H9 (cell line): Measurements from ENCODE around the gene KIRREL3. TPM values are rescaled to one million over a fixed set of nuclear protein-coding genes. Genes with fewer than 3 reads are reported as not detected.

Experiments
- DNase-seq: peaks from one replicate; pipeline ENCODE4 v3.0.0-alpha.2; 2017
- H2AFZ ChIP-seq: one replicate; pipeline ENCODE4 v1.6.1; 2013; ENCODE audit warnings: mild to moderate bottlenecking, low read length, control low read depth, moderate library complexity
- H2AK5ac ChIP-seq: 2 replicates; pipeline ENCODE4 v1.6.1; 2013; ENCODE audit warnings: low read length, control low read depth, mixed read lengths; ENCODE audit not compliant: insufficient read length
- H2BK120ac ChIP-seq: one replicate; pipeline ENCODE4 v1.6.1; 2013; ENCODE audit warnings: low read depth, mild to moderate bottlenecking, low read length, control low read depth, inconsistent platforms; ENCODE audit not compliant: poor library complexity, severe bottlenecking
- H2BK12ac ChIP-seq: 2 replicates; pipeline ENCODE4 v1.6.1; 2013; ENCODE audit warnings: low read length, control low read depth, mixed read lengths, low read depth; ENCODE audit not compliant: insufficient read length
- H2BK15ac ChIP-seq: 2 replicates; pipeline ENCODE4 v1.6.1; 2013; ENCODE audit warnings: low read depth, low read length, control low read depth
- H2BK20ac ChIP-seq: one replicate; pipeline ENCODE4 v1.6.1; 2013; ENCODE audit warnings: low read depth, mild to moderate bottlenecking, low read length, control low read depth, inconsistent platforms; ENCODE audit not compliant: poor library complexity, severe bottlenecking
- H2BK5ac ChIP-seq: 2 replicates; pipeline ENCODE4 v1.6.1; 2013; ENCODE audit warnings: low read length, control low read depth, mixed read lengths; ENCODE audit not compliant: insufficient read length
- H3K14ac ChIP-seq: 2 replicates; pipeline ENCODE4 v1.6.1; 2013; ENCODE audit warnings: low read length, control low read depth; ENCODE audit not compliant: insufficient read depth
- H3K18ac ChIP-seq: 2 replicates; pipeline ENCODE4 v1.6.1; 2013; ENCODE audit warnings: low read depth, mild to moderate bottlenecking, mixed read lengths, low read length, control low read depth; ENCODE audit not compliant: insufficient read length
- H3K23ac ChIP-seq: 2 replicates; pipeline ENCODE4 v1.6.1; 2013; ENCODE audit warnings: low read length, control low read depth, mixed read lengths, low read depth; ENCODE audit not compliant: insufficient read length
- H3K23me2 ChIP-seq: 2 replicates; pipeline ENCODE4 v1.6.1; 2013; ENCODE audit warnings: low read depth, mild to moderate bottlenecking, mixed read lengths, low read length, control low read depth; ENCODE audit not compliant: insufficient read length, poor library complexity, severe bottlenecking
- H3K27ac ChIP-seq: 2 replicates; pipeline ENCODE4 v1.5.1; 2013; ENCODE audit warnings: low read length, control low read depth, mixed read lengths, low read depth; ENCODE audit not compliant: insufficient read length
- H3K27me3 ChIP-seq: 2 replicates; pipeline ENCODE4 v1.6.1; 2013; ENCODE audit warnings: low read length, control low read depth, inconsistent platforms; ENCODE audit not compliant: insufficient read depth
- H3K4ac ChIP-seq: 2 replicates; pipeline ENCODE4 v1.6.1; 2013; ENCODE audit warnings: low read depth, mild to moderate bottlenecking, control low read depth, inconsistent platforms, low read length, moderate library complexity
- H3K4me1 ChIP-seq: 2 replicates; pipeline ENCODE4 v1.6.1; 2013; ENCODE audit warnings: low read length, control low read depth, inconsistent platforms; ENCODE audit not compliant: insufficient read depth
- H3K4me2 ChIP-seq: 2 replicates; pipeline ENCODE4 v1.6.1; 2013; ENCODE audit warnings: low read length, control low read depth, mixed read lengths; ENCODE audit not compliant: insufficient read length, insufficient read depth
- H3K56ac ChIP-seq: 2 replicates; pipeline ENCODE4 v1.6.1; 2013; ENCODE audit warnings: low read depth, mild to moderate bottlenecking, mixed read lengths, low read length, control low read depth; ENCODE audit not compliant: insufficient read length
- H3K79me1 ChIP-seq: 2 replicates; pipeline ENCODE4 v1.6.1; 2013; ENCODE audit warnings: low read depth, mild to moderate bottlenecking, moderate library complexity, low read length, control low read depth, inconsistent platforms; ENCODE audit not compliant: insufficient read depth, poor library complexity, severe bottlenecking
- H3K79me2 ChIP-seq: 2 replicates; pipeline ENCODE4 v1.6.1; 2013; ENCODE audit warnings: low read length, control low read depth, inconsistent platforms; ENCODE audit not compliant: insufficient read depth
- H3K9ac ChIP-seq: 2 replicates; pipeline ENCODE4 v1.6.1; 2013; ENCODE audit warnings: low read length, control low read depth, mixed read lengths; ENCODE audit not compliant: insufficient read length; ENCODE audit errors: extremely low read depth
- H3K9me3 ChIP-seq: one replicate; pipeline ENCODE4 v1.6.1; 2013; ENCODE audit warnings: low read depth, low read length, inconsistent platforms; ENCODE audit not compliant: control insufficient read depth
- H3T11ph ChIP-seq: one replicate; pipeline ENCODE4 v1.6.1; 2013; ENCODE audit warnings: mild to moderate bottlenecking, low read length, control low read depth, inconsistent platforms
- H4K20me1 ChIP-seq: one replicate; pipeline ENCODE4 v1.6.1; 2013; ENCODE audit not compliant: control insufficient read depth, insufficient read length, insufficient read depth
- H4K5ac ChIP-seq: 2 replicates; pipeline ENCODE4 v1.6.1; 2013; ENCODE audit warnings: low read depth, mild to moderate bottlenecking, mixed read lengths, low read length, control low read depth; ENCODE audit not compliant: insufficient read length
- H4K8ac ChIP-seq: replicated peaks from 2 replicates; pipeline ENCODE4 v1.6.1; 2013; ENCODE audit warnings: low read length, control low read depth, mixed read lengths, low read depth; ENCODE audit not compliant: insufficient read length
- H4K91ac ChIP-seq: 2 replicates; pipeline ENCODE4 v1.6.1; 2013; ENCODE audit warnings: low read depth, mild to moderate bottlenecking, moderate library complexity, mixed read lengths, low read length, control low read depth; ENCODE audit not compliant: insufficient read length
- H3K27ac Mint-ChIP-seq, 3 experiments: 2 replicates in 2 of 3; 3 replicates in 1 of 3; pipeline ENCODE4 v1.8.0; 2020 to 2021; ENCODE audit warnings: mixed read lengths in 3 of 3, mild to moderate bottlenecking in 1 of 3, moderate library complexity in 1 of 3
- H3K27me3 Mint-ChIP-seq: 2 replicates; pipeline ENCODE4 v1.8.0; 2021; ENCODE audit warnings: low read depth, mild to moderate bottlenecking, moderate library complexity, mixed read lengths
- H3K36me3 Mint-ChIP-seq, 3 experiments: 2 replicates in 2 of 3; 3 replicates in 1 of 3; pipeline ENCODE4 v1.8.0; 2020 to 2021; ENCODE audit warnings: low read depth in 3 of 3, mixed read lengths in 3 of 3; ENCODE audit not compliant: insufficient read depth in 1 of 3
- H3K4me1 Mint-ChIP-seq, 2 experiments: 2 replicates each; pipeline ENCODE4 v1.8.0; 2020; ENCODE audit warnings: mixed read lengths in 2 of 2
- H3K4me3 Mint-ChIP-seq, 2 experiments: 2 replicates in 1 of 2; 3 replicates in 1 of 2; pipeline ENCODE4 v1.8.0; 2020 to 2021; ENCODE audit warnings: mild to moderate bottlenecking in 2 of 2, mixed read lengths in 2 of 2, moderate library complexity in 1 of 2
- H3K9me3 Mint-ChIP-seq, 2 experiments: 2 replicates in 1 of 2; 3 replicates in 1 of 2; pipeline ENCODE4 v1.8.0; 2020; ENCODE audit warnings: mild to moderate bottlenecking in 2 of 2, mixed read lengths in 2 of 2, moderate library complexity in 1 of 2
- CTCF ChIP-seq: fragments of 200-600 bp; sonication (generic); conservative IDR thresholded peaks from 3 replicates; pipeline ENCODE4 v1.8.0; 2021; ENCODE audit warnings: antibody characterized with exemption, mild to moderate bottlenecking
- WGBS: extraction: QIAGEN DNeasy Blood & Tissue Kit; methylation state at CpG from one replicate; pipeline ENCODE4 v1.1.7; 2013; ENCODE audit warnings: missing lambda C conversion rate, low lambda C conversion rate, mixed read lengths; ENCODE audit not compliant: insufficient read length; ENCODE audit errors: extremely low coverage; 5-methylcytosine and 5-hydroxymethylcytosine counted together
- total RNA-seq: library from RNA; stranded (reverse); gene quantifications from 2 replicates; pipeline ENCODE4 v1.2.1, GENCODE V29; 2021

The KIRREL3 gene
- total RNA-seq, 1 experiment from 2014 or later: 0.17 TPM

- no peak overlapping the region for H2BK120ac ChIP-seq
- no peak overlapping the region for H3K9ac ChIP-seq
- H2BK12ac ChIP-seq: no peak overlapping the region
- H3K27ac ChIP-seq: no peak overlapping the region
- Mint-ChIP-seq H3K36me3 (no peaks in the 10 kb centered on the region), H3K27ac (no peak overlapping the region), H3K4me3 (no peak overlapping the region), H3K4me1 (peaks cover 11 to 13% of the 10 kb centered on the region in 2 experiments), H3K27me3 (peaks cover 6% of the 10 kb centered on the region; the same call in 1 of the 2 replicates), H3K9me3 (peaks cover 0 to under 1% of the 10 kb centered on the region in 2 experiments; a peak in 1 of 5 replicates)
- WGBS: no CpG with 5 or more reads among the region's 2 CpGs
- no peaks in the 10 kb centered on the region for H3K23me2 ChIP-seq
- H3K56ac ChIP-seq: no peak overlapping the region
- H2BK15ac ChIP-seq: no peak overlapping the region
- no peaks in the 10 kb centered on the region for H3K9me3 ChIP-seq
- no peak overlapping the region for H2AFZ ChIP-seq
- H3K27me3 ChIP-seq: no peaks in the 10 kb centered on the region
- H2AK5ac ChIP-seq: no peak overlapping the region
- no peak for DNase-seq
- H3K79me2 ChIP-seq: no peaks in the 10 kb centered on the region
- no peaks in the 10 kb centered on the region for H3K79me1 ChIP-seq
- H3K4me2 ChIP-seq: no peak overlapping the region
- no peaks in the 10 kb centered on the region; the same call in 1 of the 2 replicates for H3K4me1 ChIP-seq
- no peak overlapping the region for H3K23ac ChIP-seq
- no peak for TF ChIP-seq CTCF
- no peak overlapping the region for H3K4ac ChIP-seq
- H4K20me1 ChIP-seq: no peaks in the 10 kb centered on the region
- H3K14ac ChIP-seq: no peak overlapping the region
- no peak overlapping the region for H2BK20ac ChIP-seq
- H4K8ac ChIP-seq: no peak overlapping the region
- H3K18ac ChIP-seq: no peak overlapping the region
- no peak overlapping the region for H4K5ac ChIP-seq
- H4K91ac ChIP-seq: no peak overlapping the region
- H2BK5ac ChIP-seq: no peak overlapping the region
- no peak overlapping the region for H3T11ph ChIP-seq
These were observed 196.2 kb downstream of the KIRREL3 start for GRCh38 chr11:126804363-126804762.
